ENCODE data around the gene ZMYND12. TPM values are rescaled to one million over a fixed set of nuclear protein-coding genes. Genes with fewer than 3 reads are reported as not detected.
"Not testable (repeated sequence)": the region's sequence is repeated elsewhere in the genome, so short reads cannot be mapped to it uniquely, and the experiment has no call there.

The ZMYND12 gene
- 1 to 10 TPM in 1 of 2 donors, under 1 TPM in 1; 0.68 to 1.6 TPM for total RNA-seq
- 0 to 3.9 reads per million in 2 donors for total RNA-seq

DNA sequence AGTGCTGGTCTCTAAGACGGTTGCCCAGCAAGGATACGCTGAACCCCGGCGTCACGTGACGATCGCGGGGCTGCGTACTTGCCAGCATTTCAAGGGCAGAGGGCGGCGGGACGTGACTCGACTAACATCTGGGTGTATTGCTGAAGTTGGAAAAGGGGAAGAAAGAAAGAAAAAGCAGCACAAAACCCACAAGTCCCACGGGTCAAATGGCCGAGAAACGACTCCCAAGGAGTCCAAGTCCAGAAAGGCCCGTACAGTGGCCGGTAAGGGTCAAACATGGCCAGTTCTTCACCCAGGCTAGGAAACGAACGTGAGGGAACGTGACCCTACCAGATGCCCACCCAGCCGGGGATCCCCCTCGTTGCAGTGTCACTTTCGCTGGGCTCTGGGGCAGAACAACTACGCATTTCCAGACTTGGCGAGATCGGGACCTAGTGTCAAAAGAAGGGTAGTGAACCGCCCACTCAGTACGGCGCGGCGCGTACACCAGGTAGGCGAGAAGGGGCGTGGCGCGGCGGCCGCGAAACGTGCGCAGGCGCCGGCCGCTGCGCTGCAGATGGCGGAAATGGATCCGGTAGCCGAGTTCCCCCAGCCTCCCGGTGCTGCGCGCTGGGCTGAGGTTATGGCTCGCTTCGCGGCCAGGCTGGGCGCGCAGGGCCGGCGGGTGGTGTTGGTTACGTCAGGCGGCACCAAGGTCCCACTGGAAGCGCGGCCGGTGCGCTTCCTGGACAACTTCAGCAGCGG lies at the start of gene ZMYND12, which contains the start of gene PPCS:
TSS of gene ZMYND12 (minus strand) at position 13 of the 744 bp plus-strand sequence. CDS start 25 bp downstream, outside the sequence.
TSS of gene PPCS (plus strand) at position 534 of the 744 bp plus-strand sequence. CDS start at position 557, 23 bp downstream.
- Mint-ChIP-seq H3K27ac (peak within 1 kb of the TSS; percentile 97), H3K4me1 (peaks cover 33% of the 10 kb centered on the region), H3K4me3 (peak within 1 kb of the TSS; percentile 92), H3K27me3 (no peaks in the 10 kb centered on the region), H3K36me3 (ENCODE audit: low read depth) (peaks cover 14% of the 10 kb centered on the region)
- peak; percentile 85 to 89 (median 88) for DNase-seq
- H3K9me3 ChIP-seq (ENCODE audit: control insufficient read depth, low read length, poor library complexity, severe bottlenecking), result no peaks in the 10 kb centered on the region
- peak; percentile 91 for ATAC-seq

DNA sequence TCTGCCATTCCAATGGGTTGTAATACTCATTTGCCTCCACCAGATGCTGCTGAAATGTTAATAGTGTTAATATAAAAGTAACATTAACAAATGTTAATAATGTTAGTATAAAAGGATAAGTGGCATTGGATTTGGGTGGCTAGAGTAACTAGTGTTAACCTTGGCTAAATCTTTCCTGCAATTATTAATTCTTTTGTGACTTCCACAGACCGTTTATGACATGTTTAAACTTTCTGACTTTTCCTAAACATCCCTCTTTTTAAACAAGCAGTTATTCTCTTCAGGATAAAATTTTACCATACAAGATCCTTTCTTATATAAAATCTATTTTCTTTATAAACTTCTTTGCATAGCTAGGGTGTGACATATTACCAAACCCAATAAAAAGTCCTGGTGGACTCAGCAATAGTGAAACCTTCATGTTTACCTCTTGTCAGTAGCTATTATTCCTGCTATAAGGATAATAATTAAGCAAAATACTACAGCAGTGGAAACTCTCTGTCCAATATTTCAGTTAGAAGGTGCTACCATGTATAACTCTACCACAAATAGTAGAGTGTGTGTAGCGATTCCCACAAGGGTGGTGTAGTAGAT lies 48.8 kb upstream of the ZMYND12 start:
- Mint-ChIP-seq H3K4me3 (no peak overlapping the region), H3K27ac (no peak overlapping the region), H3K36me3 (ENCODE audit: low read depth) (peaks cover 3% of the 10 kb centered on the region), H3K4me1 (no peaks in the 10 kb centered on the region), H3K27me3 (no peaks in the 10 kb centered on the region)
- H3K9me3 ChIP-seq (ENCODE audit: control insufficient read depth, low read length, poor library complexity, severe bottlenecking), result no peaks in the 10 kb centered on the region
- DNase-seq (no peak), ATAC-seq (no peak)

DNA sequence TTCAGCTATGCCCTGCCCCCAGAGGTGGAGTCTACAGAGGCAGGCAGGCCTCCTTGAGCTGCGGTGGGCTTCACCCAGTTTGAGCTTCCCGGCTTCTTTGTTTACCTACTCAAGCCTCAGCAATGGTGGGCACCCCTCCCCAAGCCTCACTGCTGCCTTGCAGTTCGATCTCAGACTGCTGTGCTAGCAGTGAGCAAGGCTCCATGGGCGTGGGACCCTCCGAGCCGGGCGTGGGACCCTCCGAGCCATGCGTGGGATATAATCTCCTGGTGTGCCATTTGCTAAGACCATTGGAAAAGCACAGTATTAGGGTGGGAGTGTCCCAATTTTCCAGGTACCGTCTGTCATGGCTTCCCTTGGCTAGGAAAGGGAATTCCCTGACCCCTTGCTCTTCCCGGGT lies 46.2 kb upstream of the ZMYND12 start:
- not testable (repeated sequence) for H3K4me1 Mint-ChIP-seq; H3K9me3 ChIP-seq (ENCODE audit: control insufficient read depth, low read length, poor library complexity, severe bottlenecking); H3K36me3 Mint-ChIP-seq (ENCODE audit: low read depth); H3K27ac Mint-ChIP-seq; H3K27me3 Mint-ChIP-seq; ATAC-seq; DNase-seq; H3K4me3 Mint-ChIP-seq

DNA sequence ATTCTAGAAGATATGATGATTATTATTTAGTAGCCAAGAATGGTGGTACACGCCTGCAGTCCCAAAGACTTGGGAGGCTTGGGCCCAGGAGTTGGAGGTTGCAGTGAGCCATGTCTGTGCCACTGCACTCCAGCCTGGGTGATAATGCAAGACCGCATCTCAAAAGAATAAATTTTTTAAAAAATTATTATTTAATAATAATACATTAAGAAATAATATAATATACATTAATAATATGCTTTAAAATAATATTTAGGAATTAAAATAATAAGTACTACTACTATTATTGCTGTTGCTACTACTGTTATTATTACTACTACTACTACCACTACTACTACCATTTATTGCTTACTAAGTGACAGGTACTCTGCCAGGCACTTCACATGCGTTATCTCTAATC lies 34.4 kb upstream of the ZMYND12 start:
- H3K27ac Mint-ChIP-seq, result no peak overlapping the region
- no peak for DNase-seq
- H3K27me3 Mint-ChIP-seq, result no peaks in the 10 kb centered on the region
- peaks cover 5% of the 10 kb centered on the region for H3K36me3 Mint-ChIP-seq (ENCODE audit: low read depth)
- H3K4me1 Mint-ChIP-seq, result no peaks in the 10 kb centered on the region
- H3K4me3 Mint-ChIP-seq, result no peak overlapping the region
- no peak for ATAC-seq
- no peaks in the 10 kb centered on the region for H3K9me3 ChIP-seq (ENCODE audit: control insufficient read depth, low read length, poor library complexity, severe bottlenecking)

GRCh38 chr1:42484382-42484781 lies 28.6 kb upstream of the ZMYND12 start:
- ATAC-seq, result no peak
- no peaks in the 10 kb centered on the region for H3K9me3 ChIP-seq (ENCODE audit: control insufficient read depth, low read length, poor library complexity, severe bottlenecking)
- H3K4me3 Mint-ChIP-seq, result no peak overlapping the region
- H3K27me3 Mint-ChIP-seq, result no peaks in the 10 kb centered on the region
- no peaks in the 10 kb centered on the region for H3K4me1 Mint-ChIP-seq
- H3K27ac Mint-ChIP-seq, result no peak overlapping the region
- peaks cover 9% of the 10 kb centered on the region for H3K36me3 Mint-ChIP-seq (ENCODE audit: low read depth)
- DNase-seq, result no peak

GRCh38 chr1:42482635-42483153 lies 26.9 kb upstream of the ZMYND12 start:
- H3K4me1 Mint-ChIP-seq, result no peaks in the 10 kb centered on the region
- peaks cover 6% of the 10 kb centered on the region for H3K36me3 Mint-ChIP-seq (ENCODE audit: low read depth)
- no peaks in the 10 kb centered on the region for H3K27me3 Mint-ChIP-seq
- ATAC-seq (no peak), DNase-seq (no peak)
- H3K27ac Mint-ChIP-seq, result no peak overlapping the region
- H3K9me3 ChIP-seq (ENCODE audit: control insufficient read depth, low read length, poor library complexity, severe bottlenecking), result no peaks in the 10 kb centered on the region
- H3K4me3 Mint-ChIP-seq, result no peak overlapping the region

DNA sequence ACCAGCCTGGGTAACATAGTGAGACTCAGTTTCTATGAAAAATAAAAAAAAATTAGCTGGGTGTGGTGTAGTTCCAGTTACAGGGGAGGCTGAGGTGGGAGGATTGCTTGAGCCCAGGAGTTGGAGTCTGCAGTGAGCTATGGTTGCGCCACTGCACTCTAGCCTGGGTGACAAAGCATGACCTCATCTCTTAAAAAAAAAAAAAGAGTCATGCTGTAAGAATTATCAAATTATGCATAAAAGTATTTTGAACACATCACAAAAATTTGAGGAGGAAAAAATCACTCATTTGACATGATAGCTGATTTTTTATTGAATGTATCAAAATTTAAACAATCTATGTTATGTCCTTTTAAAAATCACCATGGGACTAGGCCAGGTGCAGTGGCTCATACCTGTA lies 25.1 kb upstream of the ZMYND12 start:
- H3K27ac Mint-ChIP-seq, result no peak overlapping the region
- H3K4me1 Mint-ChIP-seq, result no peaks in the 10 kb centered on the region
- H3K36me3 Mint-ChIP-seq (ENCODE audit: low read depth), result peaks cover 6% of the 10 kb centered on the region
- no peak for DNase-seq
- no peak for ATAC-seq
- no peaks in the 10 kb centered on the region for H3K27me3 Mint-ChIP-seq
- H3K9me3 ChIP-seq (ENCODE audit: control insufficient read depth, low read length, poor library complexity, severe bottlenecking), result no peaks in the 10 kb centered on the region
- no peak overlapping the region for H3K4me3 Mint-ChIP-seq

DNA sequence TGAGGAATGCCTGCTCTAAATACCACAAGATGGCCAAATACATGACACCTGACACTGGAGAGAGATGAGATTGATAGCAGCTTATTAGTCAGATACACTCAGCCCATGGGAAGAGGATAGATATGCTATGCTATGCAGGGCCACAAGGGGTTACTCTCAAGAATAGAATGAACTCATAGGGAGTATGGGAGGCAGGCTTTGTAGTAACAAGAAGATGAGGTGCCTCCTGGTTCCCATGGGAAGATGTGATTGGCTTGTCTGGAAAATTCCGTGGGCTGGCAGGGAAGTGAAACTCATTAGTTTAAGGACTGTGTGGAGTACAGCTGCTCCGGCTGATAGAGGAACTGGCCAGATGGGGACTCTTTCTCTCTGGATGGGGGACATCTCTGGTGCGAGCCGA lies 23.8 kb upstream of the ZMYND12 start:
- DNase-seq (no peak), ATAC-seq (no peak)
- no peaks in the 10 kb centered on the region for H3K27me3 Mint-ChIP-seq
- no peak overlapping the region for H3K4me3 Mint-ChIP-seq
- H3K27ac Mint-ChIP-seq, result no peak overlapping the region
- no peaks in the 10 kb centered on the region for H3K9me3 ChIP-seq (ENCODE audit: control insufficient read depth, low read length, poor library complexity, severe bottlenecking)
- no peaks in the 10 kb centered on the region for H3K4me1 Mint-ChIP-seq
- H3K36me3 Mint-ChIP-seq (ENCODE audit: low read depth), result peaks cover 4% of the 10 kb centered on the region

DNA sequence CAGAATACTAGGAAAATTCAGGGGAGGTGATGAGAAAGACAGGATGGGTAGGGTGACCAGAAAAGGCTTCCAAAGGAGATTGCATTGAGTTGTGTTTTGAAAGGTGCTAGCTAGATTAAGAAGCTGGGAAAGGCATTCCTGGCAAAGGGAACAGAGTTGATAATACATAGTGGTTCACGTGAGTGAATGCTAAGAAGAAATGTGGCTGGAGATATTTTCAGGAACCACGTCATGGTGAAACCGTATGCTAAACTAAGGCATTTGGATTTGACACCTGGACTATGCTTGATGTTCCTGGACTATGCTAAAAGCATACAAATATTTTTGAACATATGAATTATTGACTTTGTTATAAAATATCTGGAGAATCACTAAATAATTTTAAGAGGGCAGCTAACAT lies 22.0 kb upstream of the ZMYND12 start:
- H3K4me3 Mint-ChIP-seq, result no peak overlapping the region
- peaks cover 2% of the 10 kb centered on the region for H3K36me3 Mint-ChIP-seq (ENCODE audit: low read depth)
- H3K27ac Mint-ChIP-seq, result no peak overlapping the region
- H3K9me3 ChIP-seq (ENCODE audit: control insufficient read depth, low read length, poor library complexity, severe bottlenecking), result no peaks in the 10 kb centered on the region
- DNase-seq, result no peak
- H3K27me3 Mint-ChIP-seq, result no peaks in the 10 kb centered on the region
- no peaks in the 10 kb centered on the region for H3K4me1 Mint-ChIP-seq
- ATAC-seq, result no peak

DNA sequence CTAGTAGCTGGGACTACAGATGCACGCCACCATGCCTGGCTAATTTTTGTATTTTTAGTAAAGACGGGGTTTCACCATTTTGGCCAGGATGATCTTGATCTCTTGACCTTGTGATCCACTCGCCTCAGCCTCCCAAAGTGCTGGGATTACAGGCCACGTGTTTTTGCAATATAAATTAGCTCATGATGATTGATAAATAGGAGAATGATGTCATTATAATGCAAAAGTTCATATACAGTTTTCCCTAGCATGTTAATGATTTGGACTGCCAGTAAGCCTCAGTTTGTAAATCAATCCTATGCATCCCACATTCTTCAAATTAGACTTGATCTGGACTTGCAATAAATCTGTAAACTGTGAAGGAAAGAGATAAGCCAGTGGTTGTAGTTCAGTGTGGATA lies 21.5 kb upstream of the ZMYND12 start:
- not testable (repeated sequence) for H3K4me3 Mint-ChIP-seq; H3K27me3 Mint-ChIP-seq; H3K36me3 Mint-ChIP-seq (ENCODE audit: low read depth); H3K9me3 ChIP-seq (ENCODE audit: control insufficient read depth, low read length, poor library complexity, severe bottlenecking); DNase-seq; H3K4me1 Mint-ChIP-seq; H3K27ac Mint-ChIP-seq; ATAC-seq

- Mint-ChIP-seq H3K27me3 (no peaks in the 10 kb centered on the region), H3K4me1 (no peaks in the 10 kb centered on the region), H3K36me3 (ENCODE audit: low read depth) (no peaks in the 10 kb centered on the region), H3K4me3 (no peak overlapping the region), H3K27ac (no peak overlapping the region)
- ATAC-seq (no peak), DNase-seq (no peak)
- H3K9me3 ChIP-seq (ENCODE audit: control insufficient read depth, low read length, poor library complexity, severe bottlenecking), result no peaks in the 10 kb centered on the region
These were observed 20.8 kb upstream of the ZMYND12 start for GRCh38 chr1:42476605-42477004.

GRCh38 chr1:42469727-42470126 lies 13.9 kb upstream of the ZMYND12 start:
- no peak overlapping the region for H3K27ac Mint-ChIP-seq
- ATAC-seq, result no peak

DNA sequence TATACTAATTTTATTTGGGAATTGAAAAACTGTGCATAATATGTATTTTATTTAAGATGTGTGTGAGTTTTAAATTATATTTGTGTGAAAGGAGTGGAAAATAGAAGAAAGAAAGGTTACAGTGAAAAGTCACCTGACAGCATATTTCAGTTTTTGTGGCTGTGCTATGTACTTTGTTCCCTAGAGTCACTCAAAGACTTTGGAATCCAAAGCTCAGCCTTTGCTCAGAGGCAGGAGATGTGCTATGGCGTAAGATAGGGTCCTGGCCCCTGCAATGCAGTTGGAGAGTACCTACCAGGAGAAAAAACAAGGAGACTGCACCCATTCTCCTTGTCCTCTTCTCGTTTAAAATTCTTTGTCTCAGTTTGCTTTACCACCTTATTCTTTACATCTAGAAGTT lies 10.2 kb upstream of the ZMYND12 start:
- Mint-ChIP-seq H3K4me1 (peaks cover 16% of the 10 kb centered on the region), H3K4me3 (no peak overlapping the region), H3K27me3 (peaks cover 5% of the 10 kb centered on the region), H3K36me3 (ENCODE audit: low read depth) (peaks cover 6% of the 10 kb centered on the region), H3K27ac (no peak overlapping the region)
- no peaks in the 10 kb centered on the region for H3K9me3 ChIP-seq (ENCODE audit: control insufficient read depth, low read length, poor library complexity, severe bottlenecking)
- DNase-seq, result no peak
- no peak for ATAC-seq

More at GRCh38 chr1:42469727-42470126, 13.9 kb upstream of the ZMYND12 start:
- Mint-ChIP-seq H3K27me3 (peaks cover 5% of the 10 kb centered on the region), H3K36me3 (ENCODE audit: low read depth) (peaks cover 6% of the 10 kb centered on the region), H3K4me1 (peaks cover 3% of the 10 kb centered on the region), H3K4me3 (no peak overlapping the region)
- DNase-seq, result no peak
- no peaks in the 10 kb centered on the region for H3K9me3 ChIP-seq (ENCODE audit: control insufficient read depth, low read length, poor library complexity, severe bottlenecking)
